ENCODE measurements around the gene KRTAP19-6. TPM values are rescaled to one million over a fixed set of nuclear protein-coding genes. Genes with fewer than 3 reads are reported as not detected.

The KRTAP19-6 gene
- total RNA-seq, 3 donors from 2014 or later = not detected

DNA sequence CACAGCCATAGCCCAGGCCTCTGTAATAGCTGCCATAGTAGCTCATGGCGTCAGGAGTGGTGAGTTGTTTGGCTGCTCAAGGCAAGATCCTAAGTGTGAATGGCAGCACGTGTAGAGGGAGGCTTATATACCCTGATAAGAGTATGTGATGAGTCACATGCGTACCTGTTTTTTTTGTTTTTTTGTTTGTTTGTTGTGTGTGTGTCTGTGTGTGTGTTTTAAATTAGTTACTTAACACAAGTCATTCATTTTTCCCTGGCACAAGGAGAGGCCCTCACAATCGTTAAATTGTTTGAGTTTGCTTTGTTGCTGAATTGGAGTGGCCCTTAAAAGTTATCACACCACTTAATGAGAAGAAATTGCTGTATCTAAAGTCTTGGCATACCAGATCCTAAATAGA lies 44.6 kb downstream of the KRTAP19-6 start, which contains the start of gene KRTAP19-4:
KRTAP19-4 (minus strand) TSS at position 101 of the 400 bp plus-strand sequence; CDS start at position 46, 55 bp downstream.
- TF ChIP-seq, protein P1, sequence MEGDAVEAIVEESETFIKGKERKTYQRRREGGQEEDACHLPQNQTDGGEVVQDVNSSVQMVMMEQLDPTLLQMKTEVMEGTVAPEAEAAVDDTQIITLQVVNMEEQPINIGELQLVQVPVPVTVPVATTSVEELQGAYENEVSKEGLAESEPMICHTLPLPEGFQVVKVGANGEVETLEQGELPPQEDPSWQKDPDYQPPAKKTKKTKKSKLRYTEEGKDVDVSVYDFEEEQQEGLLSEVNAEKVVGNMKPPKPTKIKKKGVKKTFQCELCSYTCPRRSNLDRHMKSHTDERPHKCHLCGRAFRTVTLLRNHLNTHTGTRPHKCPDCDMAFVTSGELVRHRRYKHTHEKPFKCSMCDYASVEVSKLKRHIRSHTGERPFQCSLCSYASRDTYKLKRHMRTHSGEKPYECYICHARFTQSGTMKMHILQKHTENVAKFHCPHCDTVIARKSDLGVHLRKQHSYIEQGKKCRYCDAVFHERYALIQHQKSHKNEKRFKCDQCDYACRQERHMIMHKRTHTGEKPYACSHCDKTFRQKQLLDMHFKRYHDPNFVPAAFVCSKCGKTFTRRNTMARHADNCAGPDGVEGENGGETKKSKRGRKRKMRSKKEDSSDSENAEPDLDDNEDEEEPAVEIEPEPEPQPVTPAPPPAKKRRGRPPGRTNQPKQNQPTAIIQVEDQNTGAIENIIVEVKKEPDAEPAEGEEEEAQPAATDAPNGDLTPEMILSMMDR (IDR thresholded peaks at IDR 0.05) = no peak
- no peak within 1 kb of the TSS for H3K4me3 ChIP-seq
- ATAC-seq (no peak), DNase-seq (no peak)
- intact Hi-C loops (cut with DNase I, micrococcal nuclease) = no loop called here
- H3K4me1 ChIP-seq (ENCODE audit: low read depth) = no peaks in the 10 kb centered on the region
- no peaks in the 10 kb centered on the region for H3K36me3 ChIP-seq (ENCODE audit: low read depth)
- peaks cover 54% of the 10 kb centered on the region for H3K9me3 ChIP-seq

DNA sequence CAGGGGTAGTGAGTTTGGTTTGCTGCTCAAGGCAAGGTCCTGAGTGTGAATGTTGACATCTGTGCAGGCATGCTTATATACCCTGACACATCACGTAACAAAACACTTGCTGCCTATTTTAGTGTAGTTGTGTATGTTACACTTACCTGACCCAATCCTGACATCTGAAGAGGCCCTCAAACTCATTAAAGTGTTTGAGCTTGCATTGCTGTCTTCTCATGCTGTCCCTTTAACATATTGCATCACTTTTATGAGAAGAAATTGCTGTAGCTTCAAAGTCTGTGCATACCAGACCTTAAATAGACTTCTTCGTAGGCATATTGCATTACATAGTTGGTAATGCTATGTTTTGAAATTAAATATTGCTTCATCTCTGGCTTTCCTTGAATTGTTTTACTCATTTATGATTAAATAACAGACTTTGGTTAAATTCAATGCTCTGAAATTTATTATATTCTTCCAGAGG lies 49.7 kb downstream of the KRTAP19-6 start, which contains the start of gene KRTAP19-3:
KRTAP19-3 (minus strand) TSS at position 51 of the 466 bp plus-strand sequence. CDS start 56 bp downstream, outside the sequence.
- no peak for DNase-seq

More for the DNA sequence above, 49.7 kb downstream of the KRTAP19-6 start, which contains the start of gene KRTAP19-3:
- Histone ChIP-seq H3K4me1 (ENCODE audit: low read depth) (no peaks in the 10 kb centered on the region), H3K36me3 (ENCODE audit: low read depth) (no peaks in the 10 kb centered on the region), H3K9me3 (peaks cover 46% of the 10 kb centered on the region), H3K4me3 (no peak within 1 kb of the TSS)
- TF ChIP-seq, protein P1 (IDR thresholded peaks at IDR 0.05) = no peak
- ATAC-seq = no peak
- intact Hi-C loops (cut with DNase I, micrococcal nuclease) = no loop called here

Other genes with a start within 250 kb of the KRTAP19-6 start
- gene KRTAP26-1, start 221.5 kb downstream of the KRTAP19-6 start, total RNA-seq = not detected
- not detected for gene KRTAP27-1, start 204.2 kb downstream of the KRTAP19-6 start, total RNA-seq
- not detected for gene KRTAP23-1, start 193.3 kb downstream of the KRTAP19-6 start, total RNA-seq
- gene KRTAP13-2, start 169.6 kb downstream of the KRTAP19-6 start, total RNA-seq = 10 to 100 TPM in 1 of 3 donors, 1 to 10 TPM in 1, under 1 TPM in 1; 0.47 to 15.0 (median 2.9) TPM
- gene KRTAP13-1, start 145.8 kb downstream of the KRTAP19-6 start, total RNA-seq = not detected
- gene KRTAP13-3, start 115.9 kb downstream of the KRTAP19-6 start, total RNA-seq = not detected
- gene KRTAP13-4, start 111.6 kb downstream of the KRTAP19-6 start, total RNA-seq = not detected
- not detected for gene KRTAP15-1, start 101.6 kb downstream of the KRTAP19-6 start, total RNA-seq
- not detected for gene KRTAP19-1, start 61.5 kb downstream of the KRTAP19-6 start, total RNA-seq
- gene KRTAP19-2, start 54.4 kb downstream of the KRTAP19-6 start, total RNA-seq = not detected
- not detected for gene KRTAP19-3, start 49.9 kb downstream of the KRTAP19-6 start, total RNA-seq
- not detected for gene KRTAP19-4, start 44.7 kb downstream of the KRTAP19-6 start, total RNA-seq
- not detected for gene KRTAP19-5, start 39.7 kb downstream of the KRTAP19-6 start, total RNA-seq
- gene KRTAP19-7, start 19.4 kb upstream of the KRTAP19-6 start, total RNA-seq = not detected
- not detected for gene KRTAP22-2, start 48.5 kb upstream of the KRTAP19-6 start, total RNA-seq
- not detected for gene KRTAP6-3, start 50.6 kb upstream of the KRTAP19-6 start, total RNA-seq
- gene KRTAP6-2, start 57.0 kb upstream of the KRTAP19-6 start, total RNA-seq = not detected
- gene KRTAP22-1, start 59.2 kb upstream of the KRTAP19-6 start, total RNA-seq = not detected
- gene KRTAP6-1, start 72.1 kb upstream of the KRTAP19-6 start, total RNA-seq = not detected
- not detected for gene KRTAP20-1, start 74.6 kb upstream of the KRTAP19-6 start, total RNA-seq
- gene KRTAP20-4, start 78.8 kb upstream of the KRTAP19-6 start, total RNA-seq = not detected
- gene KRTAP20-2, start 93.3 kb upstream of the KRTAP19-6 start, total RNA-seq = not detected
- not detected for gene KRTAP20-3, start 101.0 kb upstream of the KRTAP19-6 start, total RNA-seq
- gene KRTAP21-3, start 176.9 kb upstream of the KRTAP19-6 start, total RNA-seq = not detected
- not detected for gene KRTAP21-2, start 205.4 kb upstream of the KRTAP19-6 start, total RNA-seq
- not detected for gene KRTAP21-1, start 213.6 kb upstream of the KRTAP19-6 start, total RNA-seq